ENCODE measurements around the gene SCYGR3.

SCYGR3 gene

DNA sequence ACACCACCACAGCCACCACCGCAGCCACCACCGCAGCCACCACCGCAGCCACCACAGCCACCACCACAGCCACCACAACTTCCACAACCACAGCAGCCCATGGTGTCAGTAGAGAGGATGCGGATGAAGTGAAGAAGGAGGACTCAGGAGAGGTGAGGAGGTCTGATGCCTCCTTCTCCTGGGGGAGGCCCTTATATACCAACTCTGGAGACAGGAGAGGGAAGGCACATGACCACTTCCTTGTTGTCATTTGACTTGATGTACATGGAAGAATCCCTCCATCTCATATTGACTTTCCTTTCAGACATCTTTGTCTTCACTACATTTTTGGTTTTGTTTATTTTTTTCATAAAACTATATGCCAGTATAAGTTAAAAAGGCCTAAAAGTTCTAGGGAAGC lies at the start of gene SCYGR3:
Gene SCYGR3 (minus strand): TSS at position 101 of the 400 bp plus-strand sequence. CDS start 0 bp downstream, at position 101.
- DNase-seq (ENCODE audit: low read depth), result no peak

DNA sequence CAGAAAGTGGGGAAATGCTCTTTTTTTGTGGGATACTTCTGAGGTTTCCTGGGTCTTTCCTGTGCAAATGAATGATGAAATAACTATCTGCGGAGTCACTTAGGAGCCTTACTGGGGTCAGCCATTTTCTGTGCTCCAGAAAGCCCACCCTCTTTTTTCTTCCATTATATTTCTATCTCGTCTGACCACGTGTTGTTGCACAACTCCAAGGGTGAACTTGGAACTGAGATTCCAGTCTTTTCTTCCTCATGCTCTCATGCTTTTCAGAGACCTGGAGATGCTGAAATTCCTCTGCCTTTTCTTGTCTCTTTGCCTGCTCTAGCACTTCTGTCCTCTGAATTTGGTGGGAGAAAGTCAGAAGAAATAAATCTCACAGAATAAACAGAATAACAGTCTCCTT lies 47.2 kb upstream of the SCYGR3 start:
- DNase-seq (ENCODE audit: low read depth), result no peak

- no peak for DNase-seq (ENCODE audit: low read depth)
Observed at GRCh38 chr2:227661025-227661649, 46.5 kb upstream of the SCYGR3 start.

DNA sequence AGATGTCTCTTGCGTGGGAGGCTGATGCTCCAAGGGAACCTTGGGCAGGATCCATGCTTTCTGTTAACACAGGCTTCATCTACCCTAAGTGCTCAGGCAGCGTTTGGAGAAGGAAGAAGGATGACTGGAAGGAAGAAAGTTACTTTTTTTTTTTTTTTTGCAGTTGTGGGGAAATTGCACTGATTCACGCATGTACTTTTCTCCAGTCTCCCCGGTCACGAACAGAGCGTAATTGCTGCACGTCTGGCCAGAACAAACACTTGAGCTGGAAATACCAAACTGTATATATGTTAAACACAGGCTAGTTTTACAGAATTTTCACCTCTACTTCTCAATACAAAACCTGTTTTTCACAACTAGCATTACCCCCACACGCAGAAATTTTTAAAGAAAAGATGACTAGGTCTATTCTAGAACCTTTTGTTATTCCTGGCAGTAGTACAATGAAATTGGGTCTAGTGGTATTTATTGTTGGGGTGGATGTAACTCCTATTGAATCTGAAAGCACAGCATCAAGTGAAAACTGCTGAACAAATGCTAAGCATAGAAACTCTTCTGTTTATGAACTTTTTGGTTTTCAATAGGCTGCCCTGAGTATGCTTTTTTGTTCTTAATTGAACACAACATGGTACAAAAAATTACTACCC lies 42.7 kb upstream of the SCYGR3 start:
- DNase-seq (ENCODE audit: low read depth), result no peak

- DNase-seq (ENCODE audit: low read depth), result no peak
Observed at GRCh38 chr2:227655454-227655853, 40.8 kb upstream of the SCYGR3 start.

GRCh38 chr2:227654426-227654825 lies 39.8 kb upstream of the SCYGR3 start:
- no peak for DNase-seq (ENCODE audit: low read depth)

DNA sequence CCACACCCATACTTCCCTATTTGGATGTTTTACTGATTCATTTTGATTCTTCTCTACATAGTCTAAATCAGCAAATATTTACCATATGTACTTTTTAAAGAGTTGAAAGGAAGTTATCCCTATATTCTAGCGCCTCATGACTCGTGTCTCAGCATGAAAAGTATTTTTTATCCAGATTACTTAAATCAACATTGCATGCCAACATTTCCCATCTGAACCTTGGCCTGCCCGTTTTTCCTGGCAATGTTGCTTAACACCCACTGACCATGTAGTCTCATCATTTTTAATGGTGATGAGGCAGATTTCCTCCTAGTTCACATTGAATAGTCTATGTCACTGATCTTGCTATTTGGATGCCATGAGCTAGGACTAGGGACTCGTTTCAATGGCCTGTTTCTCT lies 38.8 kb upstream of the SCYGR3 start:
- DNase-seq (ENCODE audit: low read depth), result no peak

DNA sequence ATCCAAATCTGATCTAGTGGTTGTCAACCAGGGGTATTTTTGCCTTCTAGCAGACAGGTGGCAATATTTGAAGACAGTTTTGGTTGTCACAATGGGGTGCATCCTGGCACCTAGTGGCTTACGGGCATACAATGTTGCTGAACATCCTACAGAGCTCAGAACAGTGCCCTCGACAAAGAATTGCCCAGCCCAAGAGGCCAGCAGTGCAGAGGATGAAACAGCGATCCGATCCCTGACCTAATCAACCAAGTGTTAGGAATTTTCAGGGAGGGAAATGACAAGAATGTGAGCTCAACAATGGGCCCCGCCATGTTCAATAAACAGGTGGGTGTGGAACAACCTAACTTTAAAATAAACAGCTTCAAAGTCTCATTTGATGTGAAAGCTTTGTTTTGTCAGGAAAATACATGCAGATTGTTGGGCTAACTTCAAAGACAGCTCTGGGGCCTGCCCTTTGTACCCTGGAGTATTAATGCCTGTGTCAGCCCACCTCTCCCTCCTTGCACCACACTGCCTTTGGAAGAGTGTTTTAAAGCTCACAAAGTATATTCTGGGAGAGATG lies 29.4 kb upstream of the SCYGR3 start:
- DNase-seq (ENCODE audit: low read depth), result no peak

DNA sequence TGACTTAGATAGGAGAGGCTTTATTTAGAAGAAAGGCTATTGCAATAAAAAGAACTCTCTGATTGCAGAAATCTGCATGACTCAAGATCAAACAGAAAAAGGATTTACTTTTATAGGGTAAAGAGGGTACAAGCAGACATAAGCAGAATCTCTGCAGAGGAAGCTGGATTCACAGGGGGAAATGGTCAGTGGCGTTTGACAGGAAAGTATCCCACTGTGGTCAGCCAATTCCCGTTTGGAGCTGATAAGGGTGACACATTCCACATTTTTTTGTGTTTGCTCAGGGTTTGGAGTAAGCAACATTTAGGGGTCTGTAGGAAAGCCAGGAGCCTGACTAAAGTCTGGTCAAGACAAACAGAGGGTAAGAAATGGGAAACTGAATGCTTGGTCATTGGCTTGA lies 28.0 kb upstream of the SCYGR3 start:
- DNase-seq (ENCODE audit: low read depth), result no peak

GRCh38 chr2:227634201-227634600 lies 19.6 kb upstream of the SCYGR3 start:
- no peak for DNase-seq (ENCODE audit: low read depth)

GRCh38 chr2:227632827-227633226 lies 18.2 kb upstream of the SCYGR3 start:
- no peak for DNase-seq (ENCODE audit: low read depth)

DNA sequence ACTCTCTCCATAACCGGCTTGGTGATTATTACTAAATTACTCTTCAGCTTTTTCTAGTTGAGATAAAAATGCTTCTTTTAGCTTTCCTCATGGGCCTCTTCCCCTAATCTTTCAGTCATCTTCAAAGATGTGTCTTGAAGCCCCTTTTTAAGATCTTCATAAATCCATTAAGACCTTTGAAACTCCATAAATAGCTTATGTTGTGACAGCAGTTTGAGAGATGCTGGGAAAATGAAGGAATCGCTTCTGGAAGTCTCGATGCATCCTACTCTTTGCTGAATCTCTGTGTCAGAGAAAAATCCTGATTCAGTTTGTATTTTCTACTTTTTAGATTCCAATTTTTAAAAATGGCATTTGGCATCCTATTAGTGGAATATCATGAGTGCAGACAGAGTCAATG lies 15.7 kb upstream of the SCYGR3 start:
- no peak for DNase-seq (ENCODE audit: low read depth)

DNA sequence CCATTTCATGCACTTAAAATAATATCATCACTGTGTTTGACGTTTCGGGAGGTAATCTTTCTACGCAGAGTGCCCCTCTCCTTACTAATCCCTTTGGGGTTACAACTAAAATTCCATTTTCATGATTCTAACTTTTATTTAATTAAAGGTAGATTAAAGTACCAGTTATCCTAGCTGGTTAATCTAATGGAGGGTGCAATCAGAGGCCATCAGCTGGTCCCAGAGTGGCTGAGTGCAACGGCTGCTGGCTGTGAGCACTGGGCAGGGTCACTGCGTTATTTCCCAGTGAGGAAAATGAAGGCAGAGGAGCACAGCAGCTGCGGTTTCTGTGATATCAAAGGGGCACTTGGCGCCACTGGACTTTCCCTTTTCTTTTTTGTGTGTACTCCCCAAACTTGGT lies 14.8 kb upstream of the SCYGR3 start:
- no peak for DNase-seq (ENCODE audit: low read depth)

DNA sequence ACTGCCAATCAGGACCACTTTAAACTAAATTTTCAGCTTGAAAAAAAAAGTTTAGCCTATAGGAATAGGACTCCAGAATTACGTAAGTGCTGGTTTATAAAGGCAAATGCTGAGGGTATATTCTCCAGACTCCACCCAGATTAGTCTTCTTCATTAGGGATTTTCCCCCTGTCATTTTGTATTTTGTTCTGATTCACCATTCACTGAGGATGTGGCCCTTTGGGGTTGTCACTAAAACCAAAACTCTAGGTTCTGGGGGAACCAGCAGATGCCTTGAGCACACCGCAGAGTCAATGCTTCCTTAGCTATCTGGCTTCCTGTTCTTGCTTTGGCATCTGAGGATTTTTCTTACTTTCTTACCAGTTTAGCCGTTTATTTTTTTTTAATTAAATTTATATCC lies 13.1 kb upstream of the SCYGR3 start:
- no peak for DNase-seq (ENCODE audit: low read depth)

DNA sequence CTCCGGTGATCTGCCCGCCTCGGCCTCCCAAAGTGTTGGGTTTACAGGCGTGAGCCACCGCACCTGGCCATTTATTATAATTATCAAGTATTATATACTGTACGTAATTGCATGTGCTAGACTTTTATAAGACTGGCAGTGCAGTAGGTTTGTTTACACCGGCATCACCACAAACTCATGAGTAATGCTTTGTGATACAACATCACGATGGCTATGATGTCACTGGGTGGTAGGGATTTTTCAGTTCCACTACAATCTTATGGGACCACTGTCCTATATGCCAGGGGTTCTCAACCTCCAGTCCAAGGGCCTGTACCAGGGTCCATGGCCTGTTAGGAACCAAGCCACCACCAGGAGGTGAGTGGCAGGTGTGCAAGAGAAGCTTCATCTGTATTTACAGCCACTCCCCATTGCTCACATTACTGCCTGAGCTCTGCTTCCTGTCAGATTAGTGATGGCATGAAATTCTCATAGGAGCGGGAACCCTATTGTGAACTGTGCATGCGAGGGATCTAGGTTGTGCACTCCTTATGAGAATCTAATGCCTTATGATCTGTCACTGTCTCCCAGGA lies 12.0 kb upstream of the SCYGR3 start:
- no peak for DNase-seq (ENCODE audit: low read depth)

- no peak for DNase-seq (ENCODE audit: low read depth)
Observed at GRCh38 chr2:227625420-227625819, 10.8 kb upstream of the SCYGR3 start.

GRCh38 chr2:227623226-227623625 lies 8.6 kb upstream of the SCYGR3 start:
- no peak for DNase-seq (ENCODE audit: low read depth)

- DNase-seq (ENCODE audit: low read depth), result no peak
Observed at GRCh38 chr2:227617316-227618230, 2.9 kb upstream of the SCYGR3 start, which contains the start of gene SCYGR4. SCYGR4 (plus strand) TSS chr2:227617498; CDS start chr2:227617498, 0 bp downstream.

DNA sequence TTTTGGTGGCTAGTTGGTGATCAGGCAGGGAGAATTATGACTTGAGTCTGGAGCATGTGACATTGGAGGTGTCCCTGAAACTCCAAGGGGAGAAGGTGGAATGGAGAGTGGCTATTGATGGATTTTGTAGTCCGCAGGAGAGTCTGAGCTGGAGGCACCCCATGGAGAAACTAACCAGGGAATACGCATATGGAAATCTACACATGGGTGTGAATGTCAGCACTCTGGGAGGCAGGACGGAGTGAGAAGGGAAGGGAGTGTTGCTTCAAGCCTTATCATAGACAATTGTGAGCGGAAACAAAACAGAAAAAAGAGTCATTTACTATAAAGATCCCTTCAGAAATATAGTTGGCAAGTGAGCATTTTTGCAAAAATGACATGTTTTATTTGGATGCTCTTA lies 2.0 kb upstream of the SCYGR3 start:
- no peak for DNase-seq (ENCODE audit: low read depth)

- no peak for DNase-seq (ENCODE audit: low read depth)
Observed at GRCh38 chr2:227615906-227616305, 1.3 kb upstream of the SCYGR3 start.

DNA sequence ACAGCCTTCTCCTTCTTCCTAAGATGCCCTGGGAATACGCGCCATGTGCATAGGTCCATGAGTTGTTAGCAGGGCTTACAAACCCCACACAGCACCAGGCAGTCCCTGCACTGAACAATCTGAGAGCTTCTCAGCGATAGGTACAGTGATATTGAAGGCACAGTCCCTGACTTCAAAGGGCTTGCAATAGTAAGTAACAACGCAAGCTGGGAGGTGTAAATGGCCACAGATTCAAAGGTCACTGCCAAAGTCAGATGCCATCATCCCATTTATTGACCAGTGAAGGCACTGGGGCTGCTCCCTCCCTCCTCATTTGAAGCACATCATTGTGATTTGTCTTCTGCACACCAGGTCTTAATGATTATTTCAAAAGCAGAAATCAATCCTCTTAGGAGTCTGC lies 541 bp upstream of the SCYGR3 start:
- no peak for DNase-seq (ENCODE audit: low read depth)

DNA sequence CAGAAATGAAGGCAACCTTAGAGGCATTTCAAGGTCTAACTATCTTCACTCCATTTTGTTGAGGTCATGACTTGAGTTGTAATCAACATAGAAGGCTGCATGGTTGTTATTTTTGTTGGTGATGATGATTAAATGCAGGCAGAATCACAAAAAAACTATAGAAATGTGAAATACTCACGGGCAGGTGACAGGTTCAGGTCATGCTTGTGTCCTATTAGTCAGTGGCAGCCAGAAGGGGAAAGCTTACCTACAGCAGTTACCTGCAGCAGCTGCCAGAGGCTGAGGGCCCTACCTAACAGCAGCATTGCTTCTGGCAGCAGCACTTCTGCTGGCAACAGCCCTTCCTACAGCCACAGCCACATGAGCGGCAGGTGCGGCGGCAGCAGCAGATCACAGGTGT lies 394 bp downstream of the SCYGR3 start:
- no peak for DNase-seq (ENCODE audit: low read depth)

Measured in stimulated activated CD8-positive, alpha-beta memory T cell treated with anti-CD3 and anti-CD28 coated beads, Interleukin-15, amount 100 ng/mL, for 24 hours (primary cell).